ENCODE measurements around the gene CD151. TPM values are rescaled to one million over a fixed set of nuclear protein-coding genes. Genes with fewer than 3 reads are reported as not detected.
A peak's percentile ranks its signal among the peaks of the same experiment; 100 is the strongest.

Gene CD151
- total RNA-seq, 2 donors from 2014 or later = 54.9 to 67.3 TPM

GRCh38 chr11:850775-851763, 18.3 kb downstream of the CD151 start:
- peak overlapping the region; percentile 66 for H3K4me3 Mint-ChIP-seq
- peaks cover 5% of the 10 kb centered on the region for H3K4me1 Mint-ChIP-seq
- H3K27ac Mint-ChIP-seq = no peak overlapping the region
- no peaks in the 10 kb centered on the region for H3K9me3 ChIP-seq (ENCODE audit: control insufficient read depth, low read length, poor library complexity, severe bottlenecking)
- no peaks in the 10 kb centered on the region for H3K36me3 Mint-ChIP-seq (ENCODE audit: low read depth)
- DNase-seq (no peak), ATAC-seq (no peak)
- H3K27me3 Mint-ChIP-seq = no peaks in the 10 kb centered on the region

- H3K36me3 Mint-ChIP-seq (ENCODE audit: low read depth) = no peaks in the 10 kb centered on the region
- no peak overlapping the region for H3K27ac Mint-ChIP-seq
- no peaks in the 10 kb centered on the region for H3K9me3 ChIP-seq (ENCODE audit: control insufficient read depth, low read length, poor library complexity, severe bottlenecking)
- H3K4me1 Mint-ChIP-seq = peaks cover 5% of the 10 kb centered on the region
- H3K27me3 Mint-ChIP-seq = no peaks in the 10 kb centered on the region
- no peak for DNase-seq
- H3K4me3 Mint-ChIP-seq = no peak overlapping the region
- ATAC-seq = no peak
Observed at GRCh38 chr11:852762-853161, 20.0 kb downstream of the CD151 start.

- DNase-seq = no peak
- no peaks in the 10 kb centered on the region for H3K9me3 ChIP-seq (ENCODE audit: control insufficient read depth, low read length, poor library complexity, severe bottlenecking)
- no peak overlapping the region for H3K27ac Mint-ChIP-seq
- H3K27me3 Mint-ChIP-seq = no peaks in the 10 kb centered on the region
- peaks cover 2% of the 10 kb centered on the region for H3K4me1 Mint-ChIP-seq
- H3K4me3 Mint-ChIP-seq = no peak overlapping the region
- no peaks in the 10 kb centered on the region for H3K36me3 Mint-ChIP-seq (ENCODE audit: low read depth)
- ATAC-seq = no peak
Observed at GRCh38 chr11:853682-854448, 21.1 kb downstream of the CD151 start.

GRCh38 chr11:854601-855329, 22.0 kb downstream of the CD151 start:
- no peaks in the 10 kb centered on the region for H3K4me1 Mint-ChIP-seq
- no peaks in the 10 kb centered on the region for H3K36me3 Mint-ChIP-seq (ENCODE audit: low read depth)
- H3K27me3 Mint-ChIP-seq = no peaks in the 10 kb centered on the region

GRCh38 chr11:855330-855674, 22.6 kb downstream of the CD151 start:
- H3K36me3 Mint-ChIP-seq (ENCODE audit: low read depth) = no peaks in the 10 kb centered on the region
- H3K9me3 ChIP-seq (ENCODE audit: control insufficient read depth, low read length, poor library complexity, severe bottlenecking) = no peaks in the 10 kb centered on the region
- no peak for DNase-seq
- H3K4me1 Mint-ChIP-seq = no peaks in the 10 kb centered on the region
- no peak for ATAC-seq
- no peaks in the 10 kb centered on the region for H3K27me3 Mint-ChIP-seq
- H3K4me3 Mint-ChIP-seq = no peak overlapping the region
- H3K27ac Mint-ChIP-seq = no peak overlapping the region

More at GRCh38 chr11:854601-855329, 22.0 kb downstream of the CD151 start:
- ATAC-seq (no peak), DNase-seq (no peak)
- no peaks in the 10 kb centered on the region for H3K9me3 ChIP-seq (ENCODE audit: control insufficient read depth, low read length, poor library complexity, severe bottlenecking)
- no peak overlapping the region for H3K27ac Mint-ChIP-seq
- H3K4me3 Mint-ChIP-seq = no peak overlapping the region

GRCh38 chr11:855796-856195, 23.0 kb downstream of the CD151 start:
- no peak for ATAC-seq
- DNase-seq = no peak
- Mint-ChIP-seq H3K4me3 (no peak overlapping the region), H3K27me3 (no peaks in the 10 kb centered on the region), H3K4me1 (no peaks in the 10 kb centered on the region), H3K36me3 (ENCODE audit: low read depth) (no peaks in the 10 kb centered on the region), H3K27ac (no peak overlapping the region)
- H3K9me3 ChIP-seq (ENCODE audit: control insufficient read depth, low read length, poor library complexity, severe bottlenecking) = no peaks in the 10 kb centered on the region

- H3K4me3 Mint-ChIP-seq = no peak overlapping the region
Observed at GRCh38 chr11:856397-856796, 23.6 kb downstream of the CD151 start.

GRCh38 chr11:858053-858761, 25.5 kb downstream of the CD151 start:
- no peak overlapping the region for H3K27ac Mint-ChIP-seq
- H3K27me3 Mint-ChIP-seq = no peaks in the 10 kb centered on the region
- DNase-seq (no peak), ATAC-seq (no peak)
- no peaks in the 10 kb centered on the region for H3K9me3 ChIP-seq (ENCODE audit: control insufficient read depth, low read length, poor library complexity, severe bottlenecking)
- H3K4me1 Mint-ChIP-seq = no peaks in the 10 kb centered on the region
- no peak overlapping the region for H3K4me3 Mint-ChIP-seq
- no peaks in the 10 kb centered on the region for H3K36me3 Mint-ChIP-seq (ENCODE audit: low read depth)

More at GRCh38 chr11:856397-856796, 23.6 kb downstream of the CD151 start:
- no peaks in the 10 kb centered on the region for H3K9me3 ChIP-seq (ENCODE audit: control insufficient read depth, low read length, poor library complexity, severe bottlenecking)
- DNase-seq = no peak
- Mint-ChIP-seq H3K36me3 (ENCODE audit: low read depth) (no peaks in the 10 kb centered on the region), H3K27ac (no peak overlapping the region), H3K4me1 (no peaks in the 10 kb centered on the region), H3K27me3 (no peaks in the 10 kb centered on the region)
- ATAC-seq = no peak

GRCh38 chr11:858762-859339, 26.1 kb downstream of the CD151 start:
- no peaks in the 10 kb centered on the region for H3K27me3 Mint-ChIP-seq
- H3K27ac Mint-ChIP-seq = no peak overlapping the region
- no peaks in the 10 kb centered on the region for H3K9me3 ChIP-seq (ENCODE audit: control insufficient read depth, low read length, poor library complexity, severe bottlenecking)
- no peak for DNase-seq
- no peaks in the 10 kb centered on the region for H3K4me1 Mint-ChIP-seq
- H3K4me3 Mint-ChIP-seq = no peak overlapping the region
- no peaks in the 10 kb centered on the region for H3K36me3 Mint-ChIP-seq (ENCODE audit: low read depth)
- no peak for ATAC-seq

- no peaks in the 10 kb centered on the region for H3K27me3 Mint-ChIP-seq
- H3K4me1 Mint-ChIP-seq = no peaks in the 10 kb centered on the region
- peak overlapping the region; percentile 31 for H3K4me3 Mint-ChIP-seq
- no peaks in the 10 kb centered on the region for H3K9me3 ChIP-seq (ENCODE audit: control insufficient read depth, low read length, poor library complexity, severe bottlenecking)
- no peak overlapping the region for H3K27ac Mint-ChIP-seq
- ATAC-seq = no peak
- H3K36me3 Mint-ChIP-seq (ENCODE audit: low read depth) = no peaks in the 10 kb centered on the region
- DNase-seq = no peak
Observed at GRCh38 chr11:859394-860131, 26.8 kb downstream of the CD151 start.

- H3K9me3 ChIP-seq (ENCODE audit: control insufficient read depth, low read length, poor library complexity, severe bottlenecking) = no peaks in the 10 kb centered on the region
- Mint-ChIP-seq H3K27me3 (no peaks in the 10 kb centered on the region), H3K36me3 (ENCODE audit: low read depth) (no peaks in the 10 kb centered on the region), H3K27ac (no peak overlapping the region), H3K4me1 (no peaks in the 10 kb centered on the region), H3K4me3 (no peak overlapping the region)
- DNase-seq (no peak), ATAC-seq (no peak)
Observed at GRCh38 chr11:860234-861104, 27.7 kb downstream of the CD151 start.

Data from T-helper 17 cell (primary cell).